Panc1 (cell line): ENCODE results near the gene AGBL4.

ENCODE experiments used
- POLR2AphosphoS5 ChIP-seq: IDR thresholded peaks from 2 replicates; pipeline ENCODE4 v1.6.1; 2012; ENCODE audit warnings: mild to moderate bottlenecking, low read depth, low read length, moderate library complexity
- SIN3A ChIP-seq: IDR thresholded peaks from 2 replicates; pipeline ENCODE4 v1.6.1; 2012; ENCODE audit warnings: low read depth, mild to moderate bottlenecking, low read length, moderate library complexity, borderline replicate concordance; ENCODE audit not compliant: insufficient read depth
- TCF7L2 ChIP-seq: IDR thresholded peaks from 2 replicates; pipeline ENCODE4 v1.6.1; 2011; ENCODE audit warnings: mild to moderate bottlenecking, low read depth, low read length, inconsistent platforms
- TF ChIP-seq, protein P1 (sequence below): fragments of 450-650 bp; IDR thresholded peaks from 2 replicates; pipeline ENCODE4 v1.5.1; 2017; ENCODE audit warnings: mild to moderate bottlenecking

- TF ChIP-seq, protein P1, sequence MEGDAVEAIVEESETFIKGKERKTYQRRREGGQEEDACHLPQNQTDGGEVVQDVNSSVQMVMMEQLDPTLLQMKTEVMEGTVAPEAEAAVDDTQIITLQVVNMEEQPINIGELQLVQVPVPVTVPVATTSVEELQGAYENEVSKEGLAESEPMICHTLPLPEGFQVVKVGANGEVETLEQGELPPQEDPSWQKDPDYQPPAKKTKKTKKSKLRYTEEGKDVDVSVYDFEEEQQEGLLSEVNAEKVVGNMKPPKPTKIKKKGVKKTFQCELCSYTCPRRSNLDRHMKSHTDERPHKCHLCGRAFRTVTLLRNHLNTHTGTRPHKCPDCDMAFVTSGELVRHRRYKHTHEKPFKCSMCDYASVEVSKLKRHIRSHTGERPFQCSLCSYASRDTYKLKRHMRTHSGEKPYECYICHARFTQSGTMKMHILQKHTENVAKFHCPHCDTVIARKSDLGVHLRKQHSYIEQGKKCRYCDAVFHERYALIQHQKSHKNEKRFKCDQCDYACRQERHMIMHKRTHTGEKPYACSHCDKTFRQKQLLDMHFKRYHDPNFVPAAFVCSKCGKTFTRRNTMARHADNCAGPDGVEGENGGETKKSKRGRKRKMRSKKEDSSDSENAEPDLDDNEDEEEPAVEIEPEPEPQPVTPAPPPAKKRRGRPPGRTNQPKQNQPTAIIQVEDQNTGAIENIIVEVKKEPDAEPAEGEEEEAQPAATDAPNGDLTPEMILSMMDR = no peak
- TF ChIP-seq POLR2AphosphoS5 (no peak), SIN3A (no peak), TCF7L2 (no peak)
Observed at GRCh38 chr1:48675251-48675650, 1348.5 kb downstream of the AGBL4 start.
